Kidney tubule cell (primary cell): ENCODE data around the gene ZNF691.
A peak's percentile ranks its signal among the peaks of the same experiment; 100 is the strongest.
"Not testable (repeated sequence)": the region's sequence is repeated elsewhere in the genome, so short reads cannot be mapped to it uniquely, and the experiment has no call there.

Experiments used
- DNase-seq: peaks from one replicate; pipeline ENCODE4 v3.0.0-alpha.2; 2018; ENCODE audit warnings: low spot score

ZNF691 gene, protein sequence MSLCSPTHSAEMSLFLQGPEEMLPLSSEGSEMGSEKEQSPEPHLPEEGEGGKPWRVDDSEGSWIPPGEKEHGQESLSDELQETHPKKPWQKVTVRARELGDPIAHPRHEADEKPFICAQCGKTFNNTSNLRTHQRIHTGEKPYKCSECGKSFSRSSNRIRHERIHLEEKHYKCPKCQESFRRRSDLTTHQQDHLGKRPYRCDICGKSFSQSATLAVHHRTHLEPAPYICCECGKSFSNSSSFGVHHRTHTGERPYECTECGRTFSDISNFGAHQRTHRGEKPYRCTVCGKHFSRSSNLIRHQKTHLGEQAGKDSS

DNA sequence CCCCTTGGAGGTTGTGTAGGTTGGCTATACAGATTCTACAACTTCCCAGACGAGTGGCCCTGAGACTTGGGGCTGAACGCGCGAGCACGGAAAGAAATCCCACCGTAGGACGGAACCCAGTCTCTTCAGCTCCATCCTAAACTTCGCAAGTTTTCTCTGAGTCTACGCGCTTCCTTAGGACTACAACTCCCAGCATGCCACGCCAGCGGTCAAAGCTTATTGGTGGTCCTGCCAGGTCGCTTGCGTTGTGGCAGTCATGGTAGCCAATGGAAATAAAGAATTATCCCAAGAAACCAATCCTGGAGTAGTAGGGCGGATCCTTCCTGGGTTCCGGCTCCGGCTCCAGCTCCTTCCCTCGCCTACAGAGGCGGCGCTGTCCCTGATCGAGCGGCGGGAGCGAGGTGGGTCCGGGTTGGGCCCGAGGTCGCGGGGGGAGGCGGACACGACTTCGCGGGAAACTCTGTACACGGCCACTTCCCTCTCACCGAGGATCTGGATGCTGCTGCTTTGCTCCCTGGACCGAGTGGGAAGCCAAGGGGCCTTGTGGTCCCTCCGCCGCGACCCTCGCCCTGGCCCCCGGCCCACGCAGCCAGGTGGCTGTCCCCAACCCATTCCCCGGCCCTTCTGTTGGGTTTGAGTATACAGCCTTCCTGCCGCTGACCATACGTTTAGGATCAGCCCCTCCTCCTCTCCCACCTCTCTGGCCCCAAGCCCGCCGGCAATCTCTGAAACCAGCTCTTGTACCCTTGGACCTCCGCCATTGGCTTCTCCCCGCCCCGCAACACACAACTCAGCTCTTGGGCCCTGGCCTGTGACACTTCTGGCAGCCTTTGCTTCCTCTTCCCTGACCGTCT is at the start of gene ZNF691:
Gene ZNF691 (plus strand): TSS at position 357 of the 854 bp plus-strand sequence. CDS start 3,046 bp downstream, outside the sequence.
- peak; percentile 97 for DNase-seq

DNA sequence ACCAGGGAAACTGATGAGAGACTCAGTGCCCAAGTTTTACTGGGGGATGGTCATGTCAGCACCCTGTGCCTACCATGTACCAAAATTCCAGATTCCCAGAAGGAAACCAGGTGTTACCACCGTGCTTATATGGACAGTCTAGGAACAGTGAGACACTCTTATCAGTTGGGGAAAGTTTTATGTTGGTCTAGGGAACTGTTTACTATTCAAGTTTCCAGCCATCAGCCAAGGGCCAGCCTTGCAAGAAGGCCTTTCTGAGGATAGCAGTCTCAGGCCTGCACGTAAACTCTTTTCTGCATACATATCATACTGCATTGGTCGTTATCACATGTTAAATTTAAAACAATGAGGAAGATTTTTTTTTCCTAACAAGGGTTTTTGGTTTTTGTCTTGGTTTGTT is 49.0 kb upstream of the ZNF691 start:
- no peak for DNase-seq

DNA sequence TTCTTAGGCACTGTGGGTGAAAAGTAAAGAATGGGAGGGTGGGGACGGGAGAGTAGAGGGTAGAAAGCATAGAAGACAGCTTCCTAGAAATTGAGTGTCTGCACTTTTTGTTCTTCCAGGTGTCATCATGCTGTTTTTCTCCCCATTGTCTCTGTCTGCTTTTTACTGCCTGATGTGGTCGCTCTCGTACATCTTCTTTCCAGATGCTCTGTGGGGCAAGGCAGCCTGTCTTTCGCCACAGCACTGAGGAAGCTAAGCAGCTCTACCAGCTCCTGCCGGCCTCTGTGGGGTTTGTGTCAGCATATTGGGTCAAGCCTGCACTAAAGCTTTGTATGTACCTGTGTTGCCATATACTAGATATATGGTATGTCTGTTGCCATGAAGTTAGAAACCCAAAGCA is 48.4 kb upstream of the ZNF691 start:
- DNase-seq: no peak

DNA sequence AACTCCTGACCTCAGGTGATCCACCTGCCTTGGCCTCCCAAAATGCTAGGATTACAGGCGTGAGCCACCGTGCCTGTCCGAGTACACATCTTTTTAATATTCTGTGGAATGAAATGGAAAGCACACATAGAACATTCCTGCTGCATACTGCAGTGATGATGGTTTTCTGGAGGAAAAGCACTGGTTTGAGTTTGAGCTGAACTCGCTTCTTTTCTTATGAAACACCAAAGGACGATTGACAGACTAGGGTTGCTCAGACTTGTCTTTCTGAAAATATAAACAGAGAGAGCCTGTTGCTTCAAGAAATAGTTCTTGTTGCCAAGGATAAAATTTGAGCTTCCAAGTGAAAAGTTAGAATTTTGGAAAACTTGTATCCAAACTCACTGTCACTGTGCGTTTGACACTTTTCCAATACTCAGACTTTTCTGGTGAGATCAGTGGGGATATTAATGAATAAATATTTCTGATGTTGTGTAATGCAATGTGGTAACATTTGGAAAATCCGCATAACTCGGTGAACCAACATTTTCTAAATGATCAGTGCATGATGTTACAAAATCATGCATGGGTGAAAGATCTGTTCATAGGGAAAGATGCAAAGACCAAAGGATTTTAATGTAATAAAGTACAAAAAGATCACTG is 44.5 kb upstream of the ZNF691 start:
- DNase-seq: no peak

DNA sequence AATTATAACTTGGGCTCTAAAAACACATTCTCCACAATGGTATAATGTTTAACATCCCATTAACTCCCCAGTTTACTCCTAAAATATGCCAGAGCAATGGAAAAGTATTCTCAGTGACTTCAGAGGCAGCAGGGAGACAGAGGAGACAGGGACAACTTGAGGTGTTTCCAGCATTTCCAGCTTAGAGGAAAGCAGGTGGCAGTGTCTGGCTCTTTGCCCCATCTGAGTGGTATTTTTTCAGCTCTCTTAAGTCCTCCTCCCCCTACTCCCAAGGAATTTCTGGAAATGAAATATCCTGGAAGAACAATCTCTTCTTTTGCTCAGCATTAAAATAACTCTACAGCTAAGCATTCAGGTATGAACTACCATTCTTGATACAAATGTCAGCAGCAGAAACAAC is 40.2 kb upstream of the ZNF691 start:
- no peak for DNase-seq

DNA sequence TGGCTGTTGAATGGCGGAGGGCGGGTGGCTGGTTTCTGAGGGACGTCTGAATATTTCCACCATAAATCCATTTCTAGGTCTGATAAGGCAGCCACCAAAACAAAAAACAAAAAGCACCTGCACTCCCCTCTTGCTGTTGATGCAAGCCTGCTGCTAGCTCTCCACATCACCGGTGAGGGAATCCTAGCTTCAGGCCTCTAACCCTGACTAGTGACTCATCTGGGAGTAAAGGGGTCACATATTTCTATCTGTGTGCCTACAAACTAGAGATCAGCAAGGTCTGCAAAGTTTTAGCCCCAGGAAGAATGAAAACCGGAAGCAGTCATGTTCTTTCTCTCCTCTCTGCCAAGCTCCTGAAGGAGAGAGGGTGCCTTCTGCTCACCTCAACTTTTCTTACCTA is 39.8 kb upstream of the ZNF691 start:
- no peak for DNase-seq

DNA sequence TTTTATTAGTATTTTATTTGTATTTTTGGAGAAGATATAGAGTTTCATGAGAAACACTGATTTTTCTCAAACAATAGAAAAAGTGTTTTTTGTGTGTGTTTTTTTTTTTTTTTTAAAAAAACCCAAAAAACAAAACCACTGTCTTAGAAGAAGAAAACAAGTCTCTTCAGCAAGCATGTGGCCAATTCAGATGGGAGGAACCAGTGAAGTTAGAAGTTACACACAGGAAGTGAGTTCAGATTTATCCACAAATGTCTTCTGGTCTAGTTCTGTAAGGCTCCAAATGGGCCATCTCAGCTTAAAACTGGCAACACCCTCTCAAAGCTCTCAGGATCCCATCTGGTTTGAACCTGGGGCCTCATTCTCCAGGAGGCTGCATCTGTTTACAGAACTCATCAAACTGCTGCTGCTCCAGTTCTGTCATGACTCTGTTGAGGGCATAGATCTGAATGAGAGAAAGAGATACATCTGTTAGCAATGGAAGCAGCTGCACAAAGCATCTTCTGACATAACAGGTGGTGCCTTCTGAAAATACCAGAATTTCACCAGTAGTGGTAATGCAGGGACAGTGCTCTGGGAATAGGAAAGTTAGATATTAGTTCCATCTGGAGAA is 39.3 kb upstream of the ZNF691 start:
- no peak for DNase-seq

DNA sequence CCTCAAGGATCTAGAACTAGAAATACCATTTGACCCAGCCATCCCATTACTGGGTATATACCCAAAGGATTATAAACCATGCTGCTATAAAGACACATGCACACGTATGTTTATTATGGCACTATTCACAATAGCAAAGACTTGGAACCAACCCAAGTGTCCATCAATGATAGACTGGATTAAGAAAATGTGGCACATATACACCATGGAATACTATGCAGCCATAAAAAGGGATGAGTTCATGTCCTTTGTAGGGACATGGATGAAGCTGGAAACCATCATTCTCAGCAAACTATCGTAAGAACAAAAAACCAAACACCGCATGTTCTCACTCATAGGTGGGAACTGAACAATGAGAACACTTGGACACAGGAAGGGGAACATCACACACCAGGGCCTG is 31.6 kb upstream of the ZNF691 start:
- not testable (repeated sequence) for DNase-seq

DNA sequence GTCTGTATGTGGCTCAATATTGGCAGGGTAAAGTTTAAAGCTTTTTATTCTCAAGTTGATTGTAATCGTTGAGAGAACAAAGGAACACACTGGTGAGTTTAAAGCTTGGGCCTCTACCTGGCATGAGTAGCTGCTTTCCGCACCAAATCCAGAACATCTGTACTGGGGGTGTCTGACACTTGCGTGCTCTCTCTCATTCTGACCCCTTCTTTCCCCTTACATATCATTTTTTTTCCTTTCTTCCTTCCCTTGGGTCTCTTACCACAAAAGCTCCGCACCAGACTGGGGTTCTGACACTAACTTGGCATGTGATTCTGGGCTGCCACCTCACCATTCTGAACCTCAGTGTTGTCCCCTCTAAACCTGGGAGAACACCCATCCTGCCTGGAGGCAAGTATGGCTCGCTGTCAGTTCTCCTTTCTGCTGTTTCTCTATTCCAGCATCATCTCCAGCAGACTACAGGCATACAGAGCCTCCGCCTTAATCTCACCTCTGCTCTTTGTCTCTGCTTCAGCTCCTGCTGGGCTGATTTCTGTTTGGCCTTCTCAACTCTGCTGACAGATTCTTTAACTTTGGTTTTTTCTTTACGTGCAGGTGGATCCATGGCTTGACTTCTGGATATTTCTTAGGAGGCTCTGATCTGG is 30.4 kb upstream of the ZNF691 start:
- DNase-seq: peak; percentile 13

DNA sequence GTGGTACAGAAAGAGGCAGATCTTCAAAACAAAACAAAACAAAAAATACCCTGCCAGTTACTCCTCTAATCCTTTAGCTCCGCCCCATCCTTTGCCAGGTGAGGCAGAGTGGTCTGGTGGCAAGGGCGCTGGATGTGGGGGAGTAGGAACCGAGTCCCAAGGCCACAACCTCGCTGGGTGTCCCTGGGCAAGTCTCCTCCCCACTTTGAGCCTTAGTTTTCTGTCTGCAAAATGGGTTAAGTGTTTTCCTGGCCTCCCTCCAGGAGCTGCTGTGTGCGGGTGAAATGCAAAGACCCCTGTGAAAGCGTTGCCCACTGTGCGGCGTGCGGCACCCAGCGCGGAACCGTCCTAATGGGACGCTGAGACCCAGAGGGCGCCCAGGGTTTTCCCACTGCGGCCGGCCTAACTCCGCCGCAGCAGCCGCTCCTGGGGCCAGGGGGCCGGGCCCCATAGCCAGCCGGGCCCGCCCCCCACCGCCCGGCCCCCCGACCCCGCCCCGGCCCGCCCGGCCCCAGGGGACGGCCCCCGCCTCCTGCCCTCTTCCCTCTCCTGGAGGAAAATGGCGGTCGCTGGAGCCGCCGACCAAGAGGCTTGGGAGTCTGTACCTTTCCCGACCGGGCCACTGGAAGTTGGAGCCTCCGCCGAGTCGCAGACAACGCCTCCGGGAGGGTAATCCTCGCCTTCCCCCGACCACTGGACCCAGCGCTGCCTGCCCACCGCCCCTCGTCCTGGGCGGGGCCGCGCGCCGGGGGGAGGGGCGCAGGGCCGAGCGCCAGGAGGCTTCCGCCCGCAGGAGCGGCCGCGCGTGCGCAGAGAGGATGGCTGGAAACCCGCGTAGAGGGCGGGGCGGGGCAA is 29.6 kb upstream of the ZNF691 start, which contains the start of the genes ERMAP and SVBP:
Gene ERMAP (plus strand): TSS at position 538 of the 855 bp plus-strand sequence. CDS start 13,327 bp downstream, outside the sequence.
Gene SVBP (minus strand): TSS at position 813 of the 855 bp plus-strand sequence. CDS start 853 bp downstream, outside the sequence.
- peak; percentile 90 for DNase-seq

DNA sequence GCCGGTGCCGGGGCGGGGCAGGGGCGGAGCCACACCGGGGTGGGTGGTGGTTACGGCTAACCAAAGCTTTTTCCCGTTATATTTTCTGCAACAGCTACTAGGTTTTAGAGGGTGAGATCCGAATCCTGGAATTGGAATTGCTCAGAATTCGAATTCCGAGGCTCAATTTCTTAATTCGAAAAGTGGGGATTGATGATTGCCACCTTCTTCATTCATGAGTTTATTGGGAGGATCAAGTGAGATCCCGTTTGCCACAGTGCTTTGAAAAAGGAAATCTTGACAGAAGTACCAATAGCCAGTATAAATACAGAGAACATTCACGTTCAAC is 29.0 kb upstream of the ZNF691 start:
- DNase-seq: no peak

DNA sequence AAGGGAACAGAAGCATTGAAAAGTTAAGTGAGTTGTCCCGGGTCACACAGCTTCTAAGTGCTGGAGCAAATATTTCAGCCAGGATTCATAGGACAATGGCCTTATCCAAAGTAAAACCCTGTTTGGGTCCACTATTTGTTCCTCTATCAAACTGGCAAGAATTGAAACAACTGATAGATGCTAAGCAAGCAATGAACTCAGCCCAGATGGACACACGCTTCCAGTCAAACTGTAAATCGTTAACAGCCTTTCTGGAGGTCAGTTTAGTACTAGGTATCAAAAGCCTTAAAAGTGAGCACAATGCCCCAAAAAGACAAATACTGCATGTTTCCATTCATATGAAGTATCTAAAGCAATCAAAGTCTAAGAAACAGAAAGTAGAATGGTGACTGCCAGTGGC is 28.4 kb upstream of the ZNF691 start:
- no peak for DNase-seq

DNA sequence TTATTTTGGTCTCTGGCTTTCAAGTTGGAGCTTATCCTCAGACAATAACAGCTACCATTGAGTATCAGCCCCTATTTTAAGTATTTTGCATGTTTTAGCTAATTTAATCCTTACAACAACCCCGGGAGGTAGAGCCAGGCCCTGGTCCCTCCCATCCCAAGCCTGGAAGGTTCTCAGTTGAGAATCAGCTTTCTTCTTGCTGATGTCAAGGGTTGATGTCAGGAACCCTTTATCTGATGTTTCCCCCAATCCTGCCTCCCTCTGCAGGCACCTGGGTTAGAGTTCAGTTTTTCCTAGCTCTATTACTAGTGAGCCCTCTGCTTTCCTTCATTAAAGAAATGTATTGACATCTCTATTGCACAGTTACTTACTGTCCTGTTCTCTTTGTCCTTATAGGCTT is 25.6 kb upstream of the ZNF691 start:
- no peak for DNase-seq

DNA sequence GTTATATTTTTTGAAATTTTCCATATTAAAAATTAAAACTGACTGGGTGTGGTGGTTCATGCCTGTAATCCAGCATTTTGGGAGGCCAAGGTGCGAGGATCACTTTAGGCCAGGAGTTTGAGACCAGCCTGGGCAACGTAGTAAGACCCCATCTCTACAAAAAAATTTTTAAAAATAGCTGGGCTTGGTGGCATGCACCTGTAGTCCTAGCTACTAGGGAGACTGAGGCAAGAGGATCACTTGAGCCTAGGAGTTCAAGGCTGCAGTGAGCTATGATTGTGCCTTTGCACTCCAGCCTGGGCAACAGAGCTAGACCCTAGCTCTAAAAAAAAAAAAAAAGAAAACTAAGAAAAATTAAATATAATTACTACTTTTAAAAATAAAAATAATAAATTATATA is 24.7 kb upstream of the ZNF691 start:
- no peak for DNase-seq

DNA sequence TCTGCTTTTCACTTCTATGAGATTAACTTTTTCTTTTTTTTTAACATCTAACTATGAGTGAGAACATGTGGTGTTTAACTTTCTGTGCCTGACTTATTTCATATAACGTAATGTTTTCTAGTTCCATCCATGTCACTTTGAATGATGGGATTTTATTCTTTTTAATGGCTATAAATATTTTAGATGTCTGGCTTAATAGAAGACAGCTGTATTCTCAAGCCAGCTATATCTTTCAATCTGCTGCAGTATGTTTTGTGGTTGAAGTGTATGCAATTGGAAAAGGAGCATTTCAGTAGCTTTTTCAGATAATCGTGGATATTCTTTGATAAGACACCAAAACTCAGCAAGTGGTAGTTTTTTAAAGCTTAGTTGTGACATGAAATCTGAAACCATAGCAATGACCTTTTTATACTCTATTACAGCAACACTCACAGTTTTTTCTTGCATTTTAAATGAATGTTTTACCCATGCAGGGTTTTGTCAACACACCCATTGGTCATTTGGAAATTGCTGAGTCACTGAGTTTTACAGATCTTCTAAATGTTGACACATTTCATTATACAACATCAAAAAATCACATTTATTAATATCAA is 23.5 kb upstream of the ZNF691 start:
- DNase-seq: no peak

DNA sequence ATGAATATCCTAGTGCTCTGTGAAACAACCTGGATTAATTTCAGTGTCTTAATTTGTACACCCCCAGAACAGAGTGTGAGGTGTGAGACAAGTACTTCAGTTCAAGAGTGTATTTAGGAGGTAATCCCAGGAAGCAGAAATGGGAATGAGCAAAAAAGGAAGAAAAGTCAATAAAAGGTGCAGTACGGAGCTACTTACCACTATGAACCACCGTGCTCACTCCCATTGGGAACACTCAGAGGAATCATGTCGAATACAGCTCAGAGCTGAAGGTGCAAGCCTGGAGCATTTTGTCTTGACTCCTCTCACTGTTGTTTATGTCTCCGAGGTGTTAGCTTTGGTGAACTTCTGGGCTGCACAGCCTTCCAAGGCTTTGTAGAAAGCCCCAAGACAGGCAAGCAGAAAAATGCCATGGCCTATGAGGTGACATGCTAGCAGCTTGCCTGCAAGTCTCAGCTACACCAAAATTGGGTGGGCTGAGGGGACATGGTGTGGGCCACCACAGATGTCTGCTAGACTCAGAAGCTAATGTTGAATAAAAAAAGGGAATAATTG is 21.9 kb upstream of the ZNF691 start:
- DNase-seq: no peak

DNA sequence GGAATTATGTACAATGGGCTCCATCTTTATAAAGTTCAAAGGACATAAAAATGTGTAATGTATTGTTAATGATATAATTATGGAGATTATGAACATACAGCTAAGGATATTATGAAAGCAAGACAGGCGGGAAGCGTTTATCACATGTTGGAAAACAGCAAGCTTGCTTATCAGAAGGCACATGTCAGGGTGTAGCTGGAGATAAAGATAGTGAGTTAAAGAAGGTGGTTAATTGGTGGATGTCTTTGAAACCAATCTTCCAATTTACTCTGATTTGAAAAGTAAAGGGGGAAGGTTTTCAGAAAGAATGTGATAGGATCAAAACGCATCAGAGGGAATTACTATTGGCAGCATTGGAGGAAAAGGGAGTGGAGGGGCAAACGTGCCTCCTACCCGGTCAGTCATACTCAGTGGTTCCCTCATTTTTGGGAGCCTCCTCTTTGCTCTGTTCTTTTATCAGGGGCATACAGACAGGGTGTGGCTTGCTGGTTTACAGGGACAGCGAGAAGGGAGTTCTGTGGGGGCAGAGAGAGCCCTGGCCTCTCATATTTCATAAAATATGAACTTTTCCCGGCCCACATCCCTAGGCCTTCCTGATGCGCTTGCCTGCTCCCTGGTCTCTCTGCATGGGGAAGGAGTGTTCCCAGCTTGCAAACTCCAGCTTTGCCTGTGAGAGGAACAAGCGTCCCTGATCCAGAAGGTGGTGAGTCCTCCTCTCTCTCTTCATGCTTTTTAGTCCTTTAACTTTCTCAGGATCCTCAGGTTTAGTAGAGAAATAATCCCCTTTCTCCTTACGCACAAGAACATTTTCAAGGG is 21.2 kb upstream of the ZNF691 start:
- DNase-seq: no peak

DNA sequence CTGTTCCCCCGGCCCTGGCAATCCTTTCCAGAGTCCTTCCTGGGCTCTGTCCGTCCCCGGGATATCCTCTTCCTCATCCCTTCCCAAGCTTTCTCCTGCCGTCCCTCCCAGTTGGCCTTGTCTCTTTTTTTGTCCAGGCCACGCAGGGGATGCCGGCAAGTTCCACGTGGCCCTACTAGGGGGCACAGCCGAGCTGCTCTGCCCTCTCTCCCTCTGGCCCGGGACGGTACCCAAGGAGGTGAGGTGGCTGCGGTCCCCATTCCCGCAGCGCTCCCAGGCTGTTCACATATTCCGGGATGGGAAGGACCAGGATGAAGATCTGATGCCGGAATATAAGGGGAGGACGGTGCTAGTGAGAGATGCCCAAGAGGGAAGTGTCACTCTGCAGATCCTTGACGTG is 15.8 kb upstream of the ZNF691 start:
- no peak for DNase-seq

DNA sequence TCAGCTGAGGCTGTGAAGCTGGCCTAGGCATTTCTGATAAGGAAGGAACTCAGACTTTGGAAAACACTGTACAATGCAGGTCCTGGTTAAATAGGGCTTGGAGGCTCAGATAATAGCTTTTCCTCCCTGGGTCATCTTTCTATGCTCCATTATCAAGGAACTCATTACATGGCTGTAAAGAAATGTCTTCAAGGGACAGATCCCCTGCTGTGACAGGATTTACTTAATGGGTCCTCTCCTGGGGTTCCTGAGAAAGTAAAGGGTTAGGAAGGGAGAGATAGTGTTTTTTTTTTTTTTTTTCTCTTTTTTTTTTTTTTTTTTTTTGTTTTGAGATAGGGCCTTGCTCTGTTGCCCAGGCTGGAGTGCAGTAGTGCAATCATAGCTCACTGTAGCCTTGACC is 15.1 kb upstream of the ZNF691 start:
- DNase-seq: no peak
